HEK293T (cell line): ENCODE data around the gene ZNF614.

ENCODE experiments used
- ARNT ChIP-seq: fragments of 450-650 bp; IDR thresholded peaks from 2 replicates; pipeline ENCODE4 v1.6.1; 2017; ENCODE audit warnings: mild to moderate bottlenecking
- BHLHE40 ChIP-seq: fragments of 450-650 bp; IDR thresholded peaks from 2 replicates; pipeline ENCODE4 v1.6.1; 2016; ENCODE audit warnings: mild to moderate bottlenecking, moderate library complexity, borderline replicate concordance
- CTBP1 ChIP-seq: fragments of 450-650 bp; IDR thresholded peaks from 2 replicates; pipeline ENCODE4 v1.6.1; 2016; ENCODE audit warnings: borderline replicate concordance
- ELF4 ChIP-seq: fragments of 450-650 bp; IDR thresholded peaks from 2 replicates; pipeline ENCODE4 v1.6.1; 2017; ENCODE audit warnings: antibody characterized with exemption
- FOXA1 ChIP-seq: fragments of 450-650 bp; IDR thresholded peaks from 2 replicates; pipeline ENCODE4 v1.6.1; 2016; ENCODE audit warnings: mild to moderate bottlenecking
- FOXM1 ChIP-seq: fragments of 450-650 bp; IDR thresholded peaks from 2 replicates; pipeline ENCODE4 v1.6.1; 2017; ENCODE audit warnings: mild to moderate bottlenecking, borderline replicate concordance
- SP1 ChIP-seq: fragments of 450-650 bp; IDR thresholded peaks from 2 replicates; pipeline ENCODE4 v1.6.1; 2017
- SUZ12 ChIP-seq: fragments of 450-650 bp; IDR thresholded peaks from 2 replicates; pipeline ENCODE4 v1.6.1; 2016; ENCODE audit warnings: mild to moderate bottlenecking
- ZNF384 ChIP-seq: fragments of 450-650 bp; IDR thresholded peaks from 2 replicates; pipeline ENCODE4 v1.6.1; 2016
- TF ChIP-seq, protein P1 (sequence below): fragments of 450-650 bp; IDR thresholded peaks from 2 replicates; pipeline ENCODE4 v1.6.1; 2016

DNA sequence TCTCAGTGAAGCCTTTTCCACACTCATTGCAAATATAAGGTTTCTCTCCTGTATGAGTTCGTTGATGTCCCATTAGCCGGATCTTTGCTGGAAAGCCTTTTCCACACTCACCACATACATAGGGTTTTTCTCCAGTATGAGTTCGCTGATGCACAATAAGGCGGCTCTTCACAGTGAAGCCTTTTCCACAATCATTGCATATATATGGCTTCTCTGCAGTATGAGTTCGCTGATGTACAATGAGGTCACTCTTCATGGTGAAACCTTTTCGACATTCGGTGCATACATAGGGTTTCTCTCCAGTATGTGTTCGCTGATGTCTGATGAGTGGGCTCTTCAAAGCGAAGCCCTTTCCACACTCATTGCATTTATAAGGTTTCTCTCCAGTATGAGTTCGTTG is 34.8 kb downstream of the ZNF614 start:
- no peak for TF ChIP-seq ELF4
- TF ChIP-seq SUZ12, result no peak
- TF ChIP-seq, protein P1, sequence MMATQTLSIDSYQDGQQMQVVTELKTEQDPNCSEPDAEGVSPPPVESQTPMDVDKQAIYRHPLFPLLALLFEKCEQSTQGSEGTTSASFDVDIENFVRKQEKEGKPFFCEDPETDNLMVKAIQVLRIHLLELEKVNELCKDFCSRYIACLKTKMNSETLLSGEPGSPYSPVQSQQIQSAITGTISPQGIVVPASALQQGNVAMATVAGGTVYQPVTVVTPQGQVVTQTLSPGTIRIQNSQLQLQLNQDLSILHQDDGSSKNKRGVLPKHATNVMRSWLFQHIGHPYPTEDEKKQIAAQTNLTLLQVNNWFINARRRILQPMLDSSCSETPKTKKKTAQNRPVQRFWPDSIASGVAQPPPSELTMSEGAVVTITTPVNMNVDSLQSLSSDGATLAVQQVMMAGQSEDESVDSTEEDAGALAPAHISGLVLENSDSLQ, result no peak
- no peak for TF ChIP-seq ARNT
- no peak for TF ChIP-seq BHLHE40
- no peak for TF ChIP-seq ZNF384
- no peak for TF ChIP-seq FOXA1
- TF ChIP-seq CTBP1, result no peak
- TF ChIP-seq SP1, result no peak
- TF ChIP-seq FOXM1, result no peak
